HG02798 (cell line): ENCODE results near the gene FAM162A.
A peak's percentile ranks its signal among the peaks of the same experiment; 100 is the strongest.

ENCODE experiments used
- ATAC-seq: cut with Tn5 transposase; IDR thresholded peaks from one replicate; pipeline ENCODE4 v1.9.1; 2021; ENCODE audit warnings: mild to moderate bottlenecking; ENCODE audit not compliant: unreplicated experiment, poor library complexity

The FAM162A gene, protein sequence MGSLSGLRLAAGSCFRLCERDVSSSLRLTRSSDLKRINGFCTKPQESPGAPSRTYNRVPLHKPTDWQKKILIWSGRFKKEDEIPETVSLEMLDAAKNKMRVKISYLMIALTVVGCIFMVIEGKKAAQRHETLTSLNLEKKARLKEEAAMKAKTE

DNA sequence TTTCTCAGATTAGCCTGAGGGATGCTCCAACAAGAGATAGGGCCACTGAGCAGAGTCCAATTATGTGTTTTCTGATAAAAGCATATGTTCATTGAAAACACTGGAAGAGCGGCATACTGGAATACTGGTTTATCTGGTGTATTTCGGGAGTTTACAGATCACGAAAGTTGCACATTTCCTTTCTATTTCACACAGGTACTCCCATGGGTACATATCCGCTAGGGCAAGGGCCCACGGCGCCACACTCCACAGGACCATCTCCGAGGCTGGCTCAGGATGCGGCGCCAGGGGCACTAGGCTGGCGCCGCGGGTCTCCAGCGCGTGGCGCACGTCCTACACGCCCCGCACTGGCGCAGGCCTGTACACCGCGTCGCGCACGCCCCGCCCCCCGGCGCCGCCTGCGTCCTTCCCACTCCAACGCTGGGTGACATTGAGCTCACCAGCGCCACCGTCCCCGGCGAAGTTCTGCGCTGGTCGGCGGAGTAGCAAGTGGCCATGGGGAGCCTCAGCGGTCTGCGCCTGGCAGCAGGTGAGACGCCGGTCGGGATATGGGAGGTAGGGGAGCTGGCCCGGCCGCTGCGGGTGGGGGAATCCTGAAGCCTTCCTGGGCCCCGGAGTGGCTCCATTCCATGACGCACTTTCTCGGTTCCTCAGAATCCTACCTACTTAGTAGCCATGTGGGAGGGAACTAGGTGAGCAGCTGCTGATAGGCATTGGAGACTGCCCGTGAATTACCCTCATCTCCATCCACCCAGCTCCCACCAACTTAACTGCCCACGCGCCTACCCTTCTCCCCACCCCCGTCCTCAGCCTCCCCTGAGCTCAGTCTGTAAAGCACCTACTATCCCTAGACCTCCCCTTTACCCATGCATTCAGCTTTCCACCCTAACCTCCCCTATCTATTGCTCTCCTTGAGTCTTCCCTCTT lies at the start of gene FAM162A:
Gene FAM162A (plus strand): TSS at position 412 of the 927 bp plus-strand sequence. CDS start 84 bp downstream, at position 496.
- ATAC-seq: peak; percentile 94

DNA sequence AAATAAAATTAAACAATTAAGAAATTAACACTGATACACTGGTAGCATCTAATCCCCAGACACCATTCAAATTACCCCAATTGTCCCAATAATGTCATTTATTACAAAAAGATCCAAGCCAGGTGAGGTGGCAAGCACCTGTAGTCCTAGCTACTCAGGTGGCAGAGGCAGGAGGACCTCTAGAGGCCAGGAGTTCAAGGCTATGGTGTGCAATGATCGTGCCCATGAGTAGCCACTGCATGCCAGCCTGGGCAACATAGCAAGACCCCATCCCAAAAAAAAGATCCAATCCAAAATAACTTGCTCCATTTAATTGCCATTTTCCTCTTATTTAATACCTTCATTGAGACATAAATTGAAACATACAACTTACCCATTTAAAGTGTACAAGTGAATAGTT lies 41.2 kb upstream of the FAM162A start:
- ATAC-seq: no peak

DNA sequence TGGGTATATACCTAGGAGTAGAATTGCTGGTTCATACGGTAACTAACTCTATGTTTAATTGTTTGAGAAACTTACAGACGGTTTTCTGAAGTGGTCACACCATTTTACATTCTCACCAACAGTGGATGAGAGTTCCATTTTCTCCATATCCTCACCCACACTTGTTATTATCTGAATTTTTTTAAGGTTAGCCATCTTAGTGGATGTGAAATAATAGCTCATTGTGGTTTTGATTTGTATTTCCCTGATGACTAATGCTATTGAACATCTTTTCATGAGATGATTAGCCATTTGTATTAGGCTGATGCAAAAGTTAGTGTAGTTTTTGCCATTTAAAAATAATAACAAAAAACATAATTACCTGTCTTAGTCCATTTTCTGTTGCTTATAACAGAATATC lies 40.3 kb upstream of the FAM162A start:
- ATAC-seq: no peak

DNA sequence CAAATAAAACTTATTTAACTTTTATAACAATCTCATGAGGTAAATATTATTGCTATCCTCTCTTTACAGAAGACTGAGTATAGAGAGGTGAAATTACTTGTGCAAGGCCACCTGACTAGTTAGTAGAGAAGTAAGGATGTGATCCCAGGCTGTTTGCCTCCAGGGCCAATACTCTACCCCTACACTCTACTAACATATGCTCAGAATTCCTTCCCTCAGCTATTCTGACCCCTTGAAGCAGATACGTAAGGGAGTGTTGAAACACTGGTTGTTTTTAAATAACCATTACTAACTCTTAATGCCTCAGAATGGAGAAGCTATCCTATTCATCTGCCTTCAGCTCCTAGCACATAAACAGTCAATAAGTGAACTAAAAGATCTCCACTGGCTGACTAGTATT lies 34.8 kb upstream of the FAM162A start:
- no peak for ATAC-seq

DNA sequence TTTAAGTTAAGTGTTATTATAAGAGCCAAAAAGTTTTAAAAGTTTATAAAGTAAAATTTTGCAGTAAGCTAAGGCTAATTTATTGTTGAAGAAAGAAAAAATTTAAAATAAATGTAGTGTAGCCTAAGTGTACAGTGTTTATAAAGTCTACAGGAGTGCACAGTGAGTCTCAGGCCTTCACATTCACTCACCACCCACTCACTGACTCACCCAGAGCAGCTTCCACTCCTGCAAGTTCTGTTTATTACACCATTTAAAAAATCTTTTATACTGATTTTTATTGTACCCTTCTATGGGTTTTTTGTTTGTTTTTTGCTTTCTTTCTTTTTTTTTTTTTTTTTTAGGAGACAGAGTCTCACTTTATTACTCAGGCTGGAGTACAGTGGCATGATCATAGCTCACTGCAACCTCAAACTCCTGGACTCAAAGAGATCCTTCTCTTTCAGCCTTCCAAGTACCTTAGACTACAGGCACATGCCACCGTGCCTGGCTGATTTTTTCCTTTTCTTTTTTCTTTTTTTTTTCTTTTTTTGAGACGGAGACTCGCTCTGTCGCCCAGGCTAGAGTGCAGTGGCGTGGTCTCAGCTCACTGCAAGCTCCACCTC lies 33.1 kb upstream of the FAM162A start:
- no peak for ATAC-seq

DNA sequence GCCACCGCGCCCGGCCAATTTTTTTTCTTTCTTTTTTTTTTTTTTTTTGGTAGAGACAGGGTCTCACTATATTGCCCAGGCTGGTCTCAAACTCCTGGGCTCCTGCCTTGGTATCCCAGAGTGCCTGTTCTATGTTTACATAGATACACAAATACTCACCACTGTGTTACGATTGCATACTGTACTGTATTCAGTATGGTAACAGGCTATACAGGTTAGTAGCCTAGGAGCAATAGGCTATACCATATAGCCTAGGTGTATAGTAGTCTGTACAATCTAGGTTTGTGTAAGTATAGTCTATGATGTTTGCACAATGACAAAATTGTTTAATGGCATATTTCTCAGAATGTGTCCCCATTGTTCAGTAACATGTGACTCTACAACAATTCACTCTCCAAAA lies 32.4 kb upstream of the FAM162A start:
- ATAC-seq: no peak

DNA sequence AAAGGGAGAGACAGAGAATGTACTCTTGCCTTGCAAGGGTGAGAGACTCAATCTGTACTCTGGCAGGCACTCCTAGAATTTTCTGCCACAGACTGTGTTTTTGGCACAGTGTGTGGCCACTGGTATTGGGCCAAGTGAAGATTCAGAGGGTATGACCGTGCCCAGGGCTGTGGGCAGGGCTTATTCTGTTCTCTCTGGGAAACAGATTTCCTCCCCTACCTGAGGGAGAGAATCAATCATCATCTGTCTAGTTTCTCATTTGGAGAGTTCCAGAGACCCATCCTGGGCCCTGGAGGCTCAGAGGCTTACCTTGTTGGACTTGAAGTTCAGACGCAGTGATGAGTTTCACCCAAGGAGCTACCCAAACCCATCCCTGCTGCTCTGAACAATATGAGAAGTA lies 30.8 kb upstream of the FAM162A start:
- ATAC-seq: no peak

DNA sequence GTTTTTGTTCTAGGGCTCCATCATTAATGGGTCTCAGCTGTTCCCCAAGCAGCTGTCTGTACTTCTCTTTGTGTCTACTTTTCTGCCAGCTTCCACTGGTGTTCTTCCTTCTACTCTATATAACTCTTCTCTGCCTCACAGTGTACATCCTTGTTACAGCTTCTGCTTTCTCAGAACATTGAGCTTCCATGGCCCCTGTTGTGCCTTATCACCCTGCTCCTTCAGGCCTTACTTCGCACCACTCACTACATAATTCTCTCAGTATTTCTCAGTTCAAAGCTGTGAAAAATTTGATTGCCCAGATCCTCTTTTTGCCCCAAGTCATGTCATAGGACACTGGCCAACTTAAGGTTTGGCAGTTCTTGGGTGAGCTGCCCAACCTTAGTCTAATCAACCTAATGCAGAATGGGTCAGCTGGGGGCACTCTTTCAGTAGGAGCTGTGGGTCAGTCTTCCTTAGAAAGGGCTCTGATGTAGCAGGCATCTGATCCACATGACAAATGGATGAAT lies 30.0 kb upstream of the FAM162A start:
- no peak for ATAC-seq

DNA sequence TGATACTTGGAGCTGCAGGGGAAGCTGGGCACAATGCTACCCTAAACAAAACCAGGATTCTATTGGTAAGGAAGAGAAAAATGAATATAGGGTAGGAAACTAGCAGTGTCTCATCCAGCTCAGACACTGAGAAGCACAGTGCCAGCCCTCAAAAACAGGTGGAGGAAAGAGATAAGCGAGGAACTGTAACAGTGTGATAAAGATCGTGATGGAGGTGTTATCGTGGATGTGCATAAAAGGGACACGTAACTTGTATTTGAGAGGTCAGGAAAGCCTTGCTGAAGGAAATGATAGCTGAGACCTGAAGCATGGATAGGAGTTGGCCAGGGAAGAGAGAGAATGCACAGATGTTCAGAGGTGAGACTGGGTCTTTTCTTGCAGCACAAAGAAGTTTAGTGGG lies 28.4 kb upstream of the FAM162A start:
- no peak for ATAC-seq

DNA sequence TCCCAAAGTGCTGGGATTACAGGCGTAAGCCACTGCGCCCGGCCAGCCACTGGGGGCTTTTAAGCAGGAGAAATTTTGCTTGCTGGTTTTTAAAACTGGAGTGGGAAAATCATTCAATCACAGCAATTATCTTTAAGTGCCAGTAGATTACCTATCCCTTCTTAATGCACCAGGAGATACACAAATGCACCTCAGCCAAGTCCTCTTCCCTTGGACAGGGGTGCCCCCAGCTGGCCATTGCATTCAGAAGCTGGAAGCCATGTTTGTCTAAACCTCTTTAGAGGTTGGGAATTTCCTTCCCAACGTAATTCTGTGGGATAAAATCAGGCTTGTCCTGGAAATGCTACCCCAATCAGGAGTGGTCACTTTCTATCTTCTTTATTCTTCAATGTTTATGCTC lies 27.6 kb upstream of the FAM162A start:
- ATAC-seq: no peak

DNA sequence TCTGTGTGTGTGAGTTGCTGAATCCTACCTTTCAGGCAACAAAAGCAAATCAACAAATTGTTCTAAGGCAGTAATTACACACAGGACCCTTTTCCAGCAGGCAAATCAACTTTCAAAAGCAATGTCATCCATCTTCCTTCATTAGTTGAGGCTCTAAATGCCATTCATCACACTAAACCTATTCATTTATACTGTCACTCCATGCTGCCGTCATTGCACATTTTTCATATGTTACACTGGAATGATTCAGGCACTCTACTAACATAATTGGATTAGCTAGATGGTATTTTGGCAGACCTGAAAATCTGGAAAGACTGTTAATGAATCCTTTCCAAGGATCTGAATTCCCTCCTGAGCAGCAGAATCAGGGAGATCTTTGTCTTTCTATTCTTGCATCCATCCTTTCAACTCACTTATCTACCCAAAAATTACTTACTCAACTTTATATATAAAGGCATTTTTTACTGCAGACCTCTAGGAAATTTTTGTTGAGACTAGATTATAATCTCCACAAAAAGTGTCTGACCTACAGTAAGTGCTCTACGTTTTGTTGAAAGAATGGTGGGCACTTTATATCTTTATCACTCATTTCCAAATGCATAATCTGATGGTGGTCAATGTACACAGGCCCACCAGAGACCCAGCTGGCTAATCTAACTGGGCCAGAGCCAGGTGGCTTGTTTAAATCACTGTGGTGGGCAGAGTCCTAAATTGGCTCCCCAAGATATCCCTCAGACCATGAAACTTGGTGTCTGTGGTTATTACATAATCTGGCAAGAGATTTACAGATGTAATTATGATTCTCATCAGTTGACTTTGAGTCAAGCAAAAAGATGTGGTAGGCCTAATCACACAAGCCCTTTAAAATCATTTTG lies 25.9 kb upstream of the FAM162A start:
- no peak for ATAC-seq

DNA sequence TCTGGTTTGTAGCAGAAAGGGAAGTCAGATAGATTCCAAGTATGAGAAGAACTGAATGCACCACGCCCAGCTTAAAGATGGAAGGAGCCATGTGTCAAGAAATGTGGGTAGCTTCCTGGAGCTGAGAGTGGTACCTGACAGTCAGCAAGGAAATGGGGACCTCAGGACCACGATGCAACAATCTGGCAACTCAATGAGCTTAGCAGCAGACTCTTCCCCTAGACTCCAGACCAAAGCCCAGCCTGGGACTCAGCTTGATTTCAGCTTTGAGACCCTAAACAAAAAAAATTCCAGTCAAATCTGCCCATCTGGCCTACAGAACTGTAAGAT lies 25.3 kb upstream of the FAM162A start:
- ATAC-seq: no peak

DNA sequence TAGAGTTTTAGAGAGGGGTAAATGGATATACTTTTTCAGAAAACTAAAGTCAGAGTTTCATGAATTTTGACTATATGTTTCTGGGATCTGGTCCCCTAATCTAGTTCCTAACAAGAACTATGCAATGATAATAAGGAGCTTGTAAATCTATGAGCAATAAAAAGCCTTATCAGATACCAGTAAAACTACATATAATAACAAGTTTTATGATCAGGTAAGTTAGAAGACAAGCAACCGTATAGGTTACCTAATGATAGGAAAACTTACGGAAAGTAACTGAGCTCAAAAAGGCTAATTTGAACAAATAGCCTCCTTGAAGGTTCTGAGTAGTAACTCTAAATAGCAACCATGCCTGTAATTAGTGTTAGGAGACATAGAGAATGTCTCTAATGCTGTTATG lies 22.0 kb upstream of the FAM162A start:
- no peak for ATAC-seq

DNA sequence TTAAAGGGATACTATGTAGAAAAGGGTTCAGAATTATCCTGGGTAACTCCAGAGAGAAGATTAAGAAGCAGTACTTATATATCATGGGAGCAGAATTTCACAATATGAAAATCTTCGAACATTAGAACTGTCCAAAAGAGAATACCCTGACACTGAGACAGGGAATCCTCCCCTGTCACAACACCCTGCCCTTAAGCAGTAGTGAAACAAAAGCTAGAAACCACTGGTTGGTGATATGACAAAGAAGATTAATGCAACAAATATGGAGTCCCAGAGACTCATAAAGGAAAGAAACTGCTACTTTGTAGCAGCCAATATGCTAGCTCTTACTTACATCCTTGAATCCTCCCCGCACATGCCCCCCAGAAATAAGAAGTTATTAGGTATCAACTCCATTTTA lies 19.5 kb upstream of the FAM162A start:
- ATAC-seq: peak; percentile 35

DNA sequence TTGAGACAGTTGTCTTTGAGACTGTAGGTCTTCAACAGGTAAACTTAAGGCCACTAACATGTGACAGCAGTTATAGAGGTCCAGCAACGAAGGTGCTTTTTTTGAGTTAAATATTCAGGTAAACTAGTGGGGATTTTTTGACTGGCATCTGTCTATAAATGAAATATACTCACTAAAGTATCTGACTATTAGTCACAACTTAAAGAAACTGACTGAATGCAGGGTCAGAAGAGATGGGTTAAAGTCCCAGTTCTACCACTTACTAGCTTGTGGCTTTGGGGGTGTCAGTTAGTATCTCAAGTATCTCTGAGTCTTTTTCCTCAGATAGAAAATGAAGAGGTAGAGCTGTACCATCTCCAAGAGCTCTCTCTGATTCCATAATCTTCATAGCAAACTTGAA lies 18.9 kb upstream of the FAM162A start:
- peak; percentile 51 for ATAC-seq

DNA sequence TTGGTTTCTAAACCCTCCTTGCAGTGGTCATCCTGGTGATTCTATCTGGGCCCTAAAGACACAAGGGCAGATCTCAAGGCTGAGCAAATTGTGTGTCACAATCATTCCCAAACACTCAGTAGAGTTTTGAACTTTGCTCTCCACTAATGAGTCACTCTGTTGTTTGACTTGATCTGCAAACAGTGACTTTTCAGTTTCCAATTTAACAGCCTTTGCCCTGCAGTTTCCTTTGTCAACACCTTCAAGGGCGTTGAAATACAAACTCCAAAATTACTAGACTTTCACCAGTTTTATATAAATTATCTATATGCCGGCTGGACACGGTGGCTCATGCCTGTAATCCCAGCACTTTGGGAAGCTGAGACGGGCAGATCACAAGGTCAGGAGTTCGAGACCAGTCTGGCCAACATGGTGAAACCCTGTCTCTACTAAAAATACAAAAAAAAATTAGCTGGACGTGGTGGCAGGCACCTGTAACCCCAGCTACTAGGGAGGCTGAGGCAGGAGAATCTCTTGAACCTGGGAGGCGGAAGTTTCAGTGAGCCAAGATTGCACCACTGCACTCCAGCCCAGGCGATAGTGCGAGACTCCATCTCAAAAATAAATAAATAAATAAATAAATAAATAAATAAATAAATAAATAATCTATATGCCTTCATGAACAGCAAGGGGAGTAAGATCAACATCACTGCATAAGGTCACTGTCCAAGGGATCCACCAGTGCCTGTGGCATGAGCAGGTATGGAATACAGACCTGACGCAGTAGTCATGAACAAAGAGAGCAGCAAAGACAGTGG lies 18.2 kb upstream of the FAM162A start:
- ATAC-seq: peak; percentile 92

DNA sequence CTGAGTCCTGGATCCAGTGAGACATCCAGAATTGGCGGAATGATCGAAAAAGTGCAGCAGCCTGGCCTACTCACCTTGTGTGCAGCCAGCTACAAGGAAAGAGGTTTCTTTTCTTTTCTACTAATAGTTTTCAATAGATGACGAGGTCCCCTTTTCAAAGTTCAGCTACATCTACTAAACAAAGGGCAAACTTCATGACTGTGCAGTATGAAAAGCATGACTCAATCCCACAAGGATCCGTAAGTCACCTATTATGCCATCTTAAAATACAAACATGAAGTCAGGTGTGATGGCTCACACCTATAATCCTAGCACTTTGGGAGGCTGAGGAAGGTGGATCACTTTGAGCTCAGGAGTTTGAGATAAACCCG lies 17.6 kb upstream of the FAM162A start:
- no peak for ATAC-seq

DNA sequence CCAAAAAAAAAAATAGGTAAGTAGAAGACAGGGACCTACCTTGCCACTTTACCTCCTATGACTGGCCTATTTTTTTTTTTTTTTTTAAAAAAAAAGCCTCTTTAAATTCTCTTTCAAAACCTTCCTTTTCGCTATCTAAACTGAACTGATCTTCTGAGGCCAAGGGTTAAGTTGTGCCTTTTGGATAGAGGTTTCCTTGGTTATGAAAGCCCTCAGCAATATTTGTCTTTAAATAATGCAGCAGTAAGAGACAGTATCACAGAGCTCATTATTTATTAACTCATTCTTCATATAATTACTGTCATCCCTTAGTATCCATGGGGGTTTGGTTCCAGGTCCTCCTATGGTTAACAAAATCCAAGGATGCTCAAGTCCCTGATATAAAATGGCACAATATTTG lies 9.9 kb upstream of the FAM162A start:
- no peak for ATAC-seq

DNA sequence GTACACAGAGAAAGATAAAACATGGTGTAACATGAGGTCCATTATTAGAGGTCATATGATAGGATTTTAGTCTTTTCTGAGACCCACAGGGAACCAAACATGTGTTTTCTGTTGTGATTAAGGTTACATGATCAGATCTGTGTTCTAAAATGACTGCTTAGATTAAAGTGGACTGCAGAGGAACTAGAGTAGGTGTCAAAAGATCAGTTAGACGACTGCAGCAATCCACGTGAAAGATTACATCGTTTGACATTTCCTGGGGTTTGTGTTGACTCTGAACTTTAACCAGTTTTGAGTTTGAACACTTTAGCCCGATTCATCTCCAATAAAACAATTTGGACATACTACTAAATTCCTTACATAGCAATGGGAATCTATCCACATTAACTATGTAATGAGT lies 6.0 kb upstream of the FAM162A start:
- no peak for ATAC-seq
